ENCODE data around the gene SYNGR3.

DNA sequence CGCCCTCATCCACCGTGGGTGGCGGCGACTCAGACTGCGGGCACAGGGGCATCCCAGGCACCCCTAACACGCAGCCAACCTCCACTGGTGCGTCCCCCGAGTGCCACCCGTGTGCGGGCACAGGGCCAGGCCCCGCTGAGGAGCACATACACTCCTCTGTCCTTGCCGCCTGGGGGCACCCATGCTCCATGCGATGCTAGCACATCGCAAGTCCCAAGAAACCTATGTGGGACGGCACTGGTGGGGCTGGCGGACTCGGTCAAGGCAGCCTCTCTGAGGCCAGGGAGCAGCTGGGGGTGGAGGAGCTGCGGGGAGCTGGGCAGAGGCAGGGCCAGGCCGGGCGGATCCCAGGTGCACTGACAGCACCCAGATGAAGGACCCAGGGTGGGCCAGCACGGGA lies 15.9 kb downstream of the SYNGR3 start:
- TF ChIP-seq, protein P1, sequence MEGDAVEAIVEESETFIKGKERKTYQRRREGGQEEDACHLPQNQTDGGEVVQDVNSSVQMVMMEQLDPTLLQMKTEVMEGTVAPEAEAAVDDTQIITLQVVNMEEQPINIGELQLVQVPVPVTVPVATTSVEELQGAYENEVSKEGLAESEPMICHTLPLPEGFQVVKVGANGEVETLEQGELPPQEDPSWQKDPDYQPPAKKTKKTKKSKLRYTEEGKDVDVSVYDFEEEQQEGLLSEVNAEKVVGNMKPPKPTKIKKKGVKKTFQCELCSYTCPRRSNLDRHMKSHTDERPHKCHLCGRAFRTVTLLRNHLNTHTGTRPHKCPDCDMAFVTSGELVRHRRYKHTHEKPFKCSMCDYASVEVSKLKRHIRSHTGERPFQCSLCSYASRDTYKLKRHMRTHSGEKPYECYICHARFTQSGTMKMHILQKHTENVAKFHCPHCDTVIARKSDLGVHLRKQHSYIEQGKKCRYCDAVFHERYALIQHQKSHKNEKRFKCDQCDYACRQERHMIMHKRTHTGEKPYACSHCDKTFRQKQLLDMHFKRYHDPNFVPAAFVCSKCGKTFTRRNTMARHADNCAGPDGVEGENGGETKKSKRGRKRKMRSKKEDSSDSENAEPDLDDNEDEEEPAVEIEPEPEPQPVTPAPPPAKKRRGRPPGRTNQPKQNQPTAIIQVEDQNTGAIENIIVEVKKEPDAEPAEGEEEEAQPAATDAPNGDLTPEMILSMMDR (IDR thresholded peaks at IDR 0.05): no peak
- no peak for TF ChIP-seq POLR2A (IDR thresholded peaks at IDR 0.05)

Measured in esophagus squamous epithelium (tissue), 4 donors.